Activated naive CD4-positive, alpha-beta T cell treated with anti-CD3 and anti-CD28 coated beads, Interleukin-2, amount 50 U/mL, for 24 hours (primary cell): Measurements from ENCODE around the gene CCR4.
A peak's percentile ranks its signal among the peaks of the same experiment; 100 is the strongest.

ENCODE experiments used
- H3K27ac Mint-ChIP-seq: one replicate; pipeline ENCODE4 v1.8.0; 2021; ENCODE audit warnings: mild to moderate bottlenecking, mixed read lengths
- H3K27me3 Mint-ChIP-seq: one replicate; pipeline ENCODE4 v1.8.0; 2021; ENCODE audit warnings: mixed read lengths
- H3K36me3 Mint-ChIP-seq: one replicate; pipeline ENCODE4 v1.8.0; 2021; ENCODE audit warnings: mixed read lengths
- H3K4me1 Mint-ChIP-seq: one replicate; pipeline ENCODE4 v1.8.0; 2021; ENCODE audit warnings: mixed read lengths
- H3K4me3 Mint-ChIP-seq: one replicate; pipeline ENCODE4 v1.8.0; 2021; ENCODE audit warnings: mild to moderate bottlenecking, mixed read lengths
- H3K9me3 Mint-ChIP-seq: one replicate; pipeline ENCODE4 v1.8.0; 2021; ENCODE audit warnings: mixed read lengths

Gene CCR4

DNA sequence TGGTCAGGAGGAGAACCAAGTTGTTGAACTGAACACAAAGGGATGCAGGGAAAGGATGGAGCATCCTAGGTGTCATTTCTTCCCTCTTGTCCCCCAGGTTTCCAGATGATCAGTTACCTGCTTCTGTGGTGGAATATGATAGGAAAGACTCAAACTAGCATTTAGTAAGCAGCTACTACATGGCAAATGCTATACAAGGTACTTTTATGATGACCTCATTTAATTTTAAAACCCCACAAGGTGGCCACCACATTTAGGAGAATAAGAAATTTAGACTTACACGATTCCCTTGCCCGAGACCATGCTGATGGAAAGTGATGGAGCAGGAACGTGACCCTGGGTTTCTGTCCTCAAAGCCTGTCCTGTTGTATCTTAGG is 40.9 kb downstream of the CCR4 start:
- H3K4me3 Mint-ChIP-seq, result peak overlapping the region; percentile 28
- H3K27me3 Mint-ChIP-seq, result no peaks in the 10 kb centered on the region
- peak overlapping the region; percentile 94 for H3K27ac Mint-ChIP-seq
- no peaks in the 10 kb centered on the region for H3K9me3 Mint-ChIP-seq
- H3K4me1 Mint-ChIP-seq, result peaks cover 39% of the 10 kb centered on the region
- H3K36me3 Mint-ChIP-seq, result peaks cover 10% of the 10 kb centered on the region

- Mint-ChIP-seq H3K27ac (no peak overlapping the region), H3K4me1 (peaks cover 53% of the 10 kb centered on the region), H3K4me3 (no peak overlapping the region), H3K36me3 (peaks cover 17% of the 10 kb centered on the region), H3K9me3 (no peaks in the 10 kb centered on the region), H3K27me3 (no peaks in the 10 kb centered on the region)
Observed at GRCh38 chr3:32994045-32994444, 42.6 kb downstream of the CCR4 start.

DNA sequence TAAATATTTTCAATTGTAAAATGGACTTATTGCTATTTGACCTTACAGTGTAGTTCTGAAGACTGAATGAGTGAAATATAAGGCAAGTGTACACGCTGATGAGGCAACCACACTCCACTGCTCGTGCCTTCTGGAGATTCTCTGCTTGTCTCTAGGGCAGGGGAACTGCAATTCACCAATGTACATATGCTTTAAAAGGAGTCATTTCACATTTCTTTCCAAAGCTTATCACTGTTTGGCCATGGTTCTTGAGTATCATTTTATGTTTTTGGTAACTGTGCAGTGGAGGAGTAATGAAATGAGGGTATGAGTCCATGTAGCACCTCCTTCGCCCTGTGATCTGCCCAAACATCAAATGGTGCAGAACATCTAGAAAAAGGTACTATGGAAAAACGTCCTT is 43.7 kb downstream of the CCR4 start:
- Mint-ChIP-seq H3K27ac (peak overlapping the region; percentile 62), H3K9me3 (no peaks in the 10 kb centered on the region), H3K27me3 (no peaks in the 10 kb centered on the region), H3K36me3 (peaks cover 23% of the 10 kb centered on the region), H3K4me1 (peaks cover 60% of the 10 kb centered on the region), H3K4me3 (no peak overlapping the region)

DNA sequence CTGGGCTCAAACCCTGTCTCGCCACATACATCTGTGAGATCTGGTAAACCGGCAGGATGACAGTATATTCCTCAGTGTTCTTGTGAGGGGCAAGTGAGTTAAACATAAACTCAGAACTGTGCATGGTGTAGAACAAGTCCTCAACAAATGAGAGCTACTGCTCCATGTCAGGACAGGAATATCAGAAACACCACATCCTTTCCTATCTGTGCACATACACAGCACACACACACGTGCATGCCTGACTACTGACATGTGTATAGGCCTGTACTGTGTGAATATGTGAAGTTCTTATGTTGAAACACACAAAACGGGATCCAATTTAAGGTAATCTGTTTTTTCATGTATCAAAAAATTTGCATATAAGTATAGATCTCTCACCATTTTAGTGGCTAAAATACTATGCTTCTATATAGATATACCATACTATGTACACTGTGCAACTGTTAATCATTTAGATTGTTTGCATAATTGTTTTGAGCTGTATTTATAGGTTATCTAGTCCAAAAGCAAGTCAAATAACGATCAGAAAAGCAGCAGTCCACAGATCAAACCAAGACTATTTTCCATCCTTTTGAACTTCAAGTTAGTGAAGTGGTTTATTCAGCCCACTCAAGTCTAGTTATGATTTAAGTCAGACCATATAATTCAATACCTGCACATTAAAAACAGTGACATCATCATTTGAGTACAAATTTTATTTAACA is 44.8 kb downstream of the CCR4 start:
- Mint-ChIP-seq H3K27me3 (no peaks in the 10 kb centered on the region), H3K27ac (peak overlapping the region; percentile 86), H3K4me3 (peak overlapping the region; percentile 59), H3K4me1 (peaks cover 65% of the 10 kb centered on the region), H3K36me3 (peaks cover 26% of the 10 kb centered on the region), H3K9me3 (no peaks in the 10 kb centered on the region)

DNA sequence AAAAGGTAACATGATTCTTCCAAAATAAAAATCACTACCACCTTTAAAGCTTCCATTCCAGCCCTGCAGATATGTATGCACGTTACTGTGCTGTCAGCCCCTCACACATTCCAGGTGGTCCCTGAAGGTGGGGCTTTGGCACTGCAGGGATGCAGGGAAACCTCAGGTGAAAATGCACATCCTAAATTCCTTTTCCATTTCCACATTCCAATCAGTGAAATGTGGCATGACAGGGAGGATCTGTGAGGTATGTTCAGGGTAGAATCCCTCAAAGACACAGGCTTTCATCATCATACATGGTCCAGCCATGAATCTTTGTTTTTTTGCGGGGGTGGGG is 45.3 kb downstream of the CCR4 start:
- no peaks in the 10 kb centered on the region for H3K27me3 Mint-ChIP-seq
- peak overlapping the region; percentile 86 for H3K27ac Mint-ChIP-seq
- H3K9me3 Mint-ChIP-seq, result no peaks in the 10 kb centered on the region
- peak overlapping the region; percentile 59 for H3K4me3 Mint-ChIP-seq
- H3K4me1 Mint-ChIP-seq, result peaks cover 68% of the 10 kb centered on the region
- H3K36me3 Mint-ChIP-seq, result peaks cover 29% of the 10 kb centered on the region

DNA sequence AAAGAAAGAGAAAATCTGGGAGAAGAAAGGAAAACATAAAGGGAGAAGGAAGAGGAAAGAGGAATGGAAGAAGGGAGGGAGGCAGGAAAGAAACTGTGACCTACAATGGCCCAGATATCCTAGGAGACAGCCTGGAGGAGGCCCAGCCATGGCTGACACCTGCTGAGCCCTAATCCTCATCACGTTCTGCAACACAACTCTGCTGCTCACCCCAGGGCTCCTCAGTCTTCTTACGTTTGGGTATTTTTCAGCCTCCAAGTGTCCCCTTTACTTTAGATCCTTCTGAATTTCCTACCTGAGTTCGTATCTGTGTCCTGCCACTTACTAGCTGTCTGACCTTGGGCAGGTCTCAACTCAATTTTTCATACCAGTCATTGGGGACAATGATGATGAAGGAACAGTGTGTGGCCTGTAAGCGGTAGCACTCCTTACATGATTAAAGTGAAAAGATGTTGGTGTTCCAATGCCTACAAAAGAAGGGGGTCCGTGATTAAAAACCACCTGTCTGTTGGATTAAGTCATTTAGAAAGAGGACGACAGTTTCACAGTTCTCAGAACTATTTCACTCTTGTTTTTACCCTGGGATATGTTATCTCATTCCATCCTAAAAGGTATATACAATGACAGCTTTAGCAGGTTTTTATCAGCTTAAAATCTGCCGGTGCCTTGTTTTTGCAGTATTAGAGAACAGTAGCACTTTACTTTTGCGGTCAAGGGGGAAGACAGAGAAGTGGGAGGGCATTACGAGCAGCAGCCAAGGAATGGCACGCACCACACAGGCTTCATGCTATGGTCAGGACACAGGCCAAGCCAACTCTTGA is 47.4 kb downstream of the CCR4 start:
- no peak overlapping the region for H3K4me3 Mint-ChIP-seq
- H3K9me3 Mint-ChIP-seq, result no peaks in the 10 kb centered on the region
- H3K4me1 Mint-ChIP-seq, result peaks cover 59% of the 10 kb centered on the region
- peak overlapping the region; percentile 39 for H3K27ac Mint-ChIP-seq
- H3K36me3 Mint-ChIP-seq, result peaks cover 31% of the 10 kb centered on the region
- no peaks in the 10 kb centered on the region for H3K27me3 Mint-ChIP-seq

DNA sequence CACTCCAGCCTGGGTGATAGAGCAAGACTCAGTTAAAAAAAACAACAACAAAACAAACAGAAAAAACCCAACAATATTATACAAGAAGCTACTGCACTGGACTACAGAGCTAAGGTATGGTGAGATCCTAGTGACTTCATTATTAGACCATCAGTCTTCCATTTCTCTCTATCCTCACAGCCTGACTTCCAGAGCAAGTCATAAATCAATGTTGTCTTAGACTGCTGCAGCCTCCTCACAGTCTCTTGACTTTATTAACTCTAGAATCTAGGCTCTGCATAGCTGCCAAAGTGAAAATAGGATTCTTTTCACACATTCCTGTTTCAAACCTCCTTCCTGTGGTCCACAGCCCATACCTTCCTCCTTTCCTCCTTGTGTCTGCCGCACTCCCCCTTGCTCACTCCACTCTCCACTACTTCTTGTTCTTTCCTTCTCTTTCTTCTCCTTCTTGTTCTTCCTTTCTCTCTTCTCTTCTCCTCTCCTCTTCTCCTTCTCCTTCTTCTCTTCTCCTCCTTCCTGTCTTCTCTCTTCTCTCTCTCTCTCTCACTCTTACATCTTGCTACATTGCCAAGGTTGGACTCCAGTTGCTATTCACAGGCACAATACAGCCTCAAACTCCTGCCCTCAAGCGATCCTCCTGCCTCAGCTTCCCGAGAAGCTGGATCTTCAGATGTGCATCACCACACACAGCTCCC is 49.4 kb downstream of the CCR4 start:
- peaks cover 38% of the 10 kb centered on the region for H3K36me3 Mint-ChIP-seq

GRCh38 chr3:33001889-33002288 is 50.4 kb downstream of the CCR4 start:
- peaks cover 36% of the 10 kb centered on the region for H3K36me3 Mint-ChIP-seq
- H3K27me3 Mint-ChIP-seq, result no peaks in the 10 kb centered on the region
- no peaks in the 10 kb centered on the region for H3K9me3 Mint-ChIP-seq
- H3K4me3 Mint-ChIP-seq, result no peak overlapping the region
- H3K27ac Mint-ChIP-seq, result no peak overlapping the region
- H3K4me1 Mint-ChIP-seq, result peaks cover 37% of the 10 kb centered on the region

More for the DNA sequence above, 49.4 kb downstream of the CCR4 start:
- Mint-ChIP-seq H3K9me3 (no peaks in the 10 kb centered on the region), H3K27ac (peak overlapping the region; percentile 32), H3K4me1 (peaks cover 48% of the 10 kb centered on the region), H3K4me3 (no peak overlapping the region), H3K27me3 (no peaks in the 10 kb centered on the region)

- no peak overlapping the region for H3K4me3 Mint-ChIP-seq
- no peaks in the 10 kb centered on the region for H3K9me3 Mint-ChIP-seq
- peak overlapping the region; percentile 20 for H3K27ac Mint-ChIP-seq
- H3K4me1 Mint-ChIP-seq, result peaks cover 40% of the 10 kb centered on the region
- H3K36me3 Mint-ChIP-seq, result peaks cover 36% of the 10 kb centered on the region
- H3K27me3 Mint-ChIP-seq, result no peaks in the 10 kb centered on the region
Observed at GRCh38 chr3:33003308-33003707, 51.9 kb downstream of the CCR4 start.

DNA sequence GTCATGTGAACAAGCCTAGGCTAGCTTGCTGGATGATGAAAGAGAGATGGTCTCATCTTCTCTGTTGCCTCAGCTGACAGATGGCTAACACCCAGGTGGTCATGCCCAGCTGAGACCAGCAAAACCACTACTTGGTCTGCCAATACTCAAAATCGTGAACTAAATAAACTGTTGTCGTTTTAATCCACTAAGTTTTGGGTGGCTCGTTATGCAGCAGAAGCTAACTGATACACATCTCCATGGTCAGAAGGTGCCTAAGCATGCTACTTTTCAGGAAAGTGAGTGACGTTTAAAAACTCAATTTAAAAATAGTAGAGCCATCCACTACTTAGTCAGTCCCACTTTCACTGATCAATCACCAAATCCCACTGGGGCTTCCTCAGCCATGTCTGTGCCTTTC is 52.8 kb downstream of the CCR4 start:
- H3K4me1 Mint-ChIP-seq, result peaks cover 35% of the 10 kb centered on the region
- H3K27me3 Mint-ChIP-seq, result no peaks in the 10 kb centered on the region
- H3K27ac Mint-ChIP-seq, result no peak overlapping the region
- no peak overlapping the region for H3K4me3 Mint-ChIP-seq
- H3K36me3 Mint-ChIP-seq, result peaks cover 35% of the 10 kb centered on the region
- H3K9me3 Mint-ChIP-seq, result no peaks in the 10 kb centered on the region

DNA sequence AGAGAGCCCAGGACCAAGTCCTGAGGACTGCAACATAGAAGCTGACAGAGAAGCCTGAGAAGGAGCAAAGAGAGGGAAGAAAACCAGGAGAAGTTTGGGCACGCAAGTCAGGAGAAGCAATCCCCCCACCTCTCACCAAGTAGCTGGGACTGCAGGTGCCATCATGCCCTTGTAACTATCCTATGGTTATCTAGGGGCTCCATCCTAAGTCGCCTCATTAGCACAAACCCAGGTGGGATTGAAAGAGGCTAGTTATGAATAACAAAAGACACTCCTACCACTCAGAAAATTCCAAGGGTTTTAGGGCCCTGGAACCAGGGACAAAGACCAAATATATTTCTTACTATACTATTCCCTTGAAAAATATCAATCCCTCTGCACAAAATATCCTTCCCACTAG is 53.5 kb downstream of the CCR4 start:
- Mint-ChIP-seq H3K4me3 (no peak overlapping the region), H3K9me3 (no peaks in the 10 kb centered on the region), H3K27ac (no peak overlapping the region), H3K4me1 (peaks cover 35% of the 10 kb centered on the region), H3K27me3 (no peaks in the 10 kb centered on the region), H3K36me3 (peaks cover 31% of the 10 kb centered on the region)
